ENCODE data around the gene OR51A4. TPM values are rescaled to one million over a fixed set of nuclear protein-coding genes. Genes with fewer than 3 reads are reported as not detected.
A peak's percentile ranks its signal among the peaks of the same experiment; 100 is the strongest.
"Not testable (repeated sequence)": the region's sequence is repeated elsewhere in the genome, so short reads cannot be mapped to it uniquely, and the experiment has no call there.

The OR51A4 gene
- total RNA-seq = not detected

GRCh38 chr11:4947505-4947904 is at the start of gene OR51A4:
Gene OR51A4 (minus strand): TSS chr11:4947605. CDS start chr11:4947100, 505 bp downstream.
- ATAC-seq = no peak

GRCh38 chr11:4994551-4994950 is 47.1 kb upstream of the OR51A4 start, which contains the start of gene OR51L1:
Gene OR51L1 (plus strand): TSS chr11:4994851. CDS start chr11:4998983, 4,132 bp downstream.
- ATAC-seq (no peak), DNase-seq (ENCODE audit: low spot score) (no peak)

More at GRCh38 chr11:4947505-4947904, at the start of gene OR51A4:
- no peak for DNase-seq (ENCODE audit: low spot score)

- DNase-seq (ENCODE audit: low spot score) (no peak), ATAC-seq (no peak)
Measured at GRCh38 chr11:4991060-4991459, 43.7 kb upstream of the OR51A4 start.

GRCh38 chr11:4983841-4984240 is 36.4 kb upstream of the OR51A4 start:
- DNase-seq (ENCODE audit: low spot score) = no peak
- ATAC-seq = peak; percentile 62

GRCh38 chr11:4982678-4983077 is 35.3 kb upstream of the OR51A4 start:
- ATAC-seq = peak; percentile 54
- no peak for DNase-seq (ENCODE audit: low spot score)

GRCh38 chr11:4979036-4979435 is 31.6 kb upstream of the OR51A4 start:
- ATAC-seq (no peak), DNase-seq (ENCODE audit: low spot score) (no peak)

- DNase-seq (ENCODE audit: low spot score) (no peak), ATAC-seq (no peak)
Measured at GRCh38 chr11:4975436-4975835, 28.0 kb upstream of the OR51A4 start.

GRCh38 chr11:4962816-4963215 is 15.4 kb upstream of the OR51A4 start:
- no peak for ATAC-seq
- DNase-seq (ENCODE audit: low spot score) = no peak

GRCh38 chr11:4960877-4961276 is 13.5 kb upstream of the OR51A4 start:
- no peak for ATAC-seq

GRCh38 chr11:4957396-4957795 is 10.0 kb upstream of the OR51A4 start:
- DNase-seq (ENCODE audit: low spot score) (no peak), ATAC-seq (no peak)

More at GRCh38 chr11:4960877-4961276, 13.5 kb upstream of the OR51A4 start:
- DNase-seq (ENCODE audit: low spot score) = no peak

GRCh38 chr11:4955613-4956012 is 8.2 kb upstream of the OR51A4 start, which contains the start of gene OR51A2:
Gene OR51A2 (minus strand): TSS chr11:4955713. CDS start chr11:4955713, 0 bp downstream.
- ATAC-seq; DNase-seq (ENCODE audit: low spot score): not testable (repeated sequence)

- ATAC-seq (no peak), DNase-seq (ENCODE audit: low spot score) (no peak)
Measured at GRCh38 chr11:4936745-4937144, 10.7 kb downstream of the OR51A4 start.

- ATAC-seq (no peak), DNase-seq (ENCODE audit: low spot score) (no peak)
Measured at GRCh38 chr11:4932751-4933150, 14.7 kb downstream of the OR51A4 start.

- DNase-seq (ENCODE audit: low spot score) = no peak
- ATAC-seq = no peak
Measured at GRCh38 chr11:4926608-4927007, 20.8 kb downstream of the OR51A4 start.

- ATAC-seq = no peak
Measured at GRCh38 chr11:4924239-4924638, 23.2 kb downstream of the OR51A4 start, which contains the start of gene OR51G1. Gene OR51G1 (minus strand): TSS chr11:4924339. CDS start chr11:4924339, 0 bp downstream.

GRCh38 chr11:4922304-4922703 is 25.1 kb downstream of the OR51A4 start:
- DNase-seq (ENCODE audit: low spot score) = no peak
- no peak for ATAC-seq

More at GRCh38 chr11:4924239-4924638, 23.2 kb downstream of the OR51A4 start, which contains the start of gene OR51G1:
- no peak for DNase-seq (ENCODE audit: low spot score)

- DNase-seq (ENCODE audit: low spot score) (no peak), ATAC-seq (no peak)
Measured at GRCh38 chr11:4921796-4922195, 25.6 kb downstream of the OR51A4 start.

- ATAC-seq = no peak
- DNase-seq (ENCODE audit: low spot score) = no peak
Measured at GRCh38 chr11:4919250-4919649, 28.2 kb downstream of the OR51A4 start, which contains the start of gene OR51G2. Gene OR51G2 (minus strand): TSS chr11:4919350. CDS start chr11:4915663, 3,687 bp downstream.

- ATAC-seq (no peak), DNase-seq (ENCODE audit: low spot score) (no peak)
Measured at GRCh38 chr11:4916581-4916980, 30.8 kb downstream of the OR51A4 start.

- ATAC-seq = no peak
Measured at GRCh38 chr11:4903484-4903883, 43.9 kb downstream of the OR51A4 start, which contains the start of gene OR51A7. Gene OR51A7 (plus strand): TSS chr11:4903783. CDS start chr11:4907370, 3,587 bp downstream.

More at GRCh38 chr11:4903484-4903883, 43.9 kb downstream of the OR51A4 start, which contains the start of gene OR51A7:
- DNase-seq (ENCODE audit: low spot score) = no peak

All from left lobe of liver (tissue), 2 donors.